Transverse colon (tissue), 4 donors: ENCODE results near the gene BAIAP3. TPM values are rescaled to one million over a fixed set of nuclear protein-coding genes. Genes with fewer than 3 reads are reported as not detected.

Source experiments
- DNase-seq: peaks from one replicate; pipeline ENCODE4 v3.0.0-alpha.2; 2019
- H3K27ac ChIP-seq, 4 donors: fragments of 200-600 bp; sonication (generic); 2 replicates each; pipeline ENCODE4 v1.5.1; 2016 to 2018; ENCODE audit warnings: inconsistent platforms in 4 of 4
- H3K27me3 ChIP-seq: fragments of 200-600 bp; sonication (generic); 2 replicates; pipeline ENCODE4 v1.5.1; 2017; ENCODE audit warnings: inconsistent platforms
- H3K36me3 ChIP-seq, 4 donors: fragments of 200-600 bp; sonication (generic); 2 replicates each; pipeline ENCODE4 v1.5.1; 2017 to 2019; ENCODE audit warnings: inconsistent platforms in 4 of 4
- H3K4me1 ChIP-seq, 4 donors: fragments of 200-600 bp; sonication (generic); 2 replicates each; pipeline ENCODE4 v1.5.1; 2017 to 2020; ENCODE audit warnings: inconsistent platforms in 4 of 4
- H3K4me3 ChIP-seq, 4 donors: fragments of 200-600 bp; sonication (generic); 1 replicate in 1 of 4; 2 replicates in 3 of 4; pipeline versions ENCODE4 v1.5.1 to v1.6.1; 2017 to 2019; ENCODE audit warnings: inconsistent platforms in 4 of 4
- H3K9me3 ChIP-seq, 2 donors: fragments of 200-600 bp; sonication (generic); 2 replicates each; pipeline ENCODE4 v1.5.1; 2017 to 2019; ENCODE audit warnings: inconsistent platforms in 2 of 2
- EP300 ChIP-seq: sonication (generic); formaldehyde crosslinking; IDR thresholded peaks from one replicate; pipeline ENCODE4 v1.6.1; 2017; ENCODE audit warnings: antibody characterized with exemption, low read depth
- POLR2A ChIP-seq: fragments of 450-650 bp; IDR thresholded peaks from one replicate; pipeline ENCODE4 v1.6.1; 2016; ENCODE audit warnings: antibody characterized with exemption, mild to moderate bottlenecking, moderate library complexity
- POLR2AphosphoS5 ChIP-seq, 3 donors: sonication (generic); formaldehyde crosslinking; IDR thresholded peaks; one replicate each; pipeline ENCODE4 v1.6.1; 2016; ENCODE audit warnings: antibody characterized with exemption in 3 of 3
- WGBS, 2 donors: methylation state at CpG; one replicate each; pipeline ENCODE4 v1.1.5; 2018; ENCODE audit warnings: low coverage in 1 of 2; 5-methylcytosine and 5-hydroxymethylcytosine counted together
- in situ Hi-C, 4 donors: fragments of 200-750 bp; cut with MboI; loops; one replicate each; pipeline versions ENCODE4 v1.15.0 to v1.15.1; 2017; ENCODE audit warnings: low sequenced_read_pairs in 3 of 4, low pct_ligation_motif_present in 1 of 4, low pct_unique_long_range_greater_than_20kb in 1 of 4
- intact Hi-C: fragments of 100-400 bp; cut with DNase I; formaldehyde crosslinking; loops from one replicate; pipeline ENCODE4 v1.15.1; 2023; ENCODE audit warnings: low total_unique reads
- total RNA-seq, 4 donors: library from RNA; depleted of rRNA; stranded (reverse); fragments of >200 nt; gene quantifications; one replicate each; pipeline ENCODE4 v1.1.0, GENCODE V29; 2016
- TF ChIP-seq, protein P1 (sequence below), 5 experiments: fragments of 200-600 bp in 3 of 5; fragments of 450-650 bp in 2 of 5; sonication (generic) in 3 of 5; IDR thresholded peaks; 1 replicate in 2 of 5; 2 replicates in 3 of 5; pipeline ENCODE4 v1.5.1; 2016 to 2017; ENCODE audit warnings: antibody characterized with exemption in 5 of 5, inconsistent platforms in 3 of 5, mild to moderate bottlenecking in 2 of 5, moderate library complexity in 1 of 5

Gene BAIAP3
- total RNA-seq, 4 donors from 2014 or later: 7.3 to 190 (median 11.4) TPM

DNA sequence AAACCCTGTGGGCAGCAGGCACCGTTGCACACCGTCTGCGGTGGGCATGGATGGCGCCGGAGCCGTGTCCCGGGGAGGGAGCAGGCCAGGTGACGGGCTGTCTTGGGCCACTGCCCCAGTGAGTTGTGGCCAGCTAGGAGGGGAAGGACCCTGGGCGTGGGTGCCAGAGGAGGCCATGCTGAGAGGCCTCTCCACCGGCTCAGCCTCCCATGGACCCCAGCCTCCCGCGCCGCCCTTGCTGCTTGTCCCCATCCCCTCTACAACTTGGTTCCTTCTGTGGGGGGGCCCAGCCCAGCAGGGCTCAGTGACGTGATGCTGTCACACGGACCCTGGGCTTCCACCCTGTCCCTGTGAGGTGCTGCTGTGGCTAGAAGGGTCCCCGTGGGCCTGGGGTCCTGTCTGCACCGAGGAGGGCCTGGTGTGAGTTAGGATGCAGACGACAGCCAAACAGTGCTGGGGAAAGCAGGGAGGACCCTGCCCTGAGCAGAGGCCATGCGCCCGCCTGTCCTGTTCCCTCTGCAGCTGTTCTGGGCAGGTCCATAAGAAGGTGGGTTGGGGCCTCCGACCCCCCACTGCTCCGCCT, 12.7 kb upstream of the BAIAP3 start:
- H3K4me1 ChIP-seq: no peaks in the 10 kb centered on the region
- DNase-seq: no peak
- TF ChIP-seq POLR2AphosphoS5 (IDR thresholded peaks at IDR 0.05) (no peak), EP300 (no peak), POLR2A (no peak)
- TF ChIP-seq, protein P1, sequence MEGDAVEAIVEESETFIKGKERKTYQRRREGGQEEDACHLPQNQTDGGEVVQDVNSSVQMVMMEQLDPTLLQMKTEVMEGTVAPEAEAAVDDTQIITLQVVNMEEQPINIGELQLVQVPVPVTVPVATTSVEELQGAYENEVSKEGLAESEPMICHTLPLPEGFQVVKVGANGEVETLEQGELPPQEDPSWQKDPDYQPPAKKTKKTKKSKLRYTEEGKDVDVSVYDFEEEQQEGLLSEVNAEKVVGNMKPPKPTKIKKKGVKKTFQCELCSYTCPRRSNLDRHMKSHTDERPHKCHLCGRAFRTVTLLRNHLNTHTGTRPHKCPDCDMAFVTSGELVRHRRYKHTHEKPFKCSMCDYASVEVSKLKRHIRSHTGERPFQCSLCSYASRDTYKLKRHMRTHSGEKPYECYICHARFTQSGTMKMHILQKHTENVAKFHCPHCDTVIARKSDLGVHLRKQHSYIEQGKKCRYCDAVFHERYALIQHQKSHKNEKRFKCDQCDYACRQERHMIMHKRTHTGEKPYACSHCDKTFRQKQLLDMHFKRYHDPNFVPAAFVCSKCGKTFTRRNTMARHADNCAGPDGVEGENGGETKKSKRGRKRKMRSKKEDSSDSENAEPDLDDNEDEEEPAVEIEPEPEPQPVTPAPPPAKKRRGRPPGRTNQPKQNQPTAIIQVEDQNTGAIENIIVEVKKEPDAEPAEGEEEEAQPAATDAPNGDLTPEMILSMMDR (IDR thresholded peaks at IDR 0.05): no peak
- no peaks in the 10 kb centered on the region for H3K9me3 ChIP-seq
- 88% methylated on average over 21 of the region's 22 CpGs; no CpG with 5 or more reads in 1 of the 2 donors for whole genome bisulfite sequencing, 2 donors
- intact Hi-C loops (no loop called here), in situ Hi-C loops (no loop called here)
- H3K27ac ChIP-seq: no peak overlapping the region
- H3K36me3 ChIP-seq: peaks cover 0 to 72% (median 31%) of the 10 kb centered on the region in 4 donors
- no peaks in the 10 kb centered on the region for H3K27me3 ChIP-seq
- no peak overlapping the region for H3K4me3 ChIP-seq

GRCh38 chr16:1322407-1322806, 11.0 kb upstream of the BAIAP3 start:
- DNase-seq: no peak
- peaks cover 0 to 56% (median 24%) of the 10 kb centered on the region in 4 donors for H3K36me3 ChIP-seq
- no peaks in the 10 kb centered on the region for H3K9me3 ChIP-seq
- in situ Hi-C loops (no loop called here), intact Hi-C loops (no loop called here)
- H3K27ac ChIP-seq: no peak overlapping the region
- H3K4me1 ChIP-seq: no peaks in the 10 kb centered on the region
- no peak for TF ChIP-seq EP300
- TF ChIP-seq, protein P1 (IDR thresholded peaks at IDR 0.05): no peak
- TF ChIP-seq POLR2AphosphoS5 (IDR thresholded peaks at IDR 0.05): no peak
- no peak for TF ChIP-seq POLR2A
- 67 to 89% methylated on average over 1 to 8 of the region's 8 CpGs for WGBS, 2 donors
- H3K4me3 ChIP-seq: no peak overlapping the region
- H3K27me3 ChIP-seq: no peaks in the 10 kb centered on the region

DNA sequence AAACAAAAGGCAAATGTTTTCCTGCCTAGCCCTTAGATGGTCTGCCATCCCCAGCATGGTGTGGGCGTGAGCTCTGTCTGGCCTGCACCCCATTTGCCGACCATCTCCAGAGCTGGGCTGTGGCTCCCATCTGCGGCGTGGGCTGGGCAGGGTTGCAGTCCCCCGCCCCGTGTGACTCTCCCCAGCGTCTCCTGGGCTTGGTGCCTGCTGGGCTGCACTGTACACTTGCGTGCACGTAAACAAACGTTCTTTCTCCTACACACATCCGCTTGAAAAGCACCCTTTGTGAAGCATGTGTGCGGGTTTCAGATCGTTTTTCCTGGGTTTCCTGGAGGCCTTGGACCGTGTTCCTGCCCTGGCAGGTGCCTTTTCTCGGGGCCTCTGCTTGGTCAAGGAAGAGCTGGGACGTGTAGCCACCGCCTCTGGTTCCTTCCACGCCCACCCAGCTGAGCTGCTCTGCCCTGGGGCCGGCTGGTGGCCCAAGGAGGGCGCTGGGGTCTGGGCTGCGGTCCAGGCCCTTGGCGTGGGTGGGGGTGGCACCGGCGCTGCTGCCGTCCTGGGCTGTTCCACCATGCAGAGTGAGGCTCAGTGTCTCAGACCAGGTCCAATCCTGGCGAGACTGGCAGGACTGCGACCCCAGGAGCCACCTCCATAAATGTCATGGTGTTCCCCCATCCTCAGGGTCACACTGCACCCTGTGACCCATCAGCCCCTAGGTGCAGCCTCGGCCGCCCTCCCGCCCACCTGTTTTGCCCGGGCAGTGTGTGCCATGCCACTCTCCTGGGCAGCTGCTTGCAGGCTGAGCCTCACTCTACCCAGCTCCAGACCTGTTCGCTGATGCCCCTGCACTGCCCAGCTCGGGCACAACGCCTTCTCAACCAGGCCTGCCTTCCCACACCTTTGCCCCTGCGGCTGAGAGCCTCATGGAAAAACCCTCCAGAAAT, 9.9 kb upstream of the BAIAP3 start:
- H3K4me3 ChIP-seq: no peak overlapping the region
- no peak for DNase-seq
- peaks cover 0 to 44% (median 18%) of the 10 kb centered on the region in 4 donors for H3K36me3 ChIP-seq
- intact Hi-C loops: no loop called here
- H3K27me3 ChIP-seq: no peaks in the 10 kb centered on the region
- no peak for TF ChIP-seq POLR2AphosphoS5 (IDR thresholded peaks at IDR 0.05)
- no peaks in the 10 kb centered on the region for H3K4me1 ChIP-seq
- H3K9me3 ChIP-seq: no peaks in the 10 kb centered on the region
- WGBS, 2 donors: 85% methylated on average over 35 of the region's 35 CpGs; no CpG with 5 or more reads in 1 of the 2 donors
- in situ Hi-C loops: no loop called here
- no peak overlapping the region for H3K27ac ChIP-seq

DNA sequence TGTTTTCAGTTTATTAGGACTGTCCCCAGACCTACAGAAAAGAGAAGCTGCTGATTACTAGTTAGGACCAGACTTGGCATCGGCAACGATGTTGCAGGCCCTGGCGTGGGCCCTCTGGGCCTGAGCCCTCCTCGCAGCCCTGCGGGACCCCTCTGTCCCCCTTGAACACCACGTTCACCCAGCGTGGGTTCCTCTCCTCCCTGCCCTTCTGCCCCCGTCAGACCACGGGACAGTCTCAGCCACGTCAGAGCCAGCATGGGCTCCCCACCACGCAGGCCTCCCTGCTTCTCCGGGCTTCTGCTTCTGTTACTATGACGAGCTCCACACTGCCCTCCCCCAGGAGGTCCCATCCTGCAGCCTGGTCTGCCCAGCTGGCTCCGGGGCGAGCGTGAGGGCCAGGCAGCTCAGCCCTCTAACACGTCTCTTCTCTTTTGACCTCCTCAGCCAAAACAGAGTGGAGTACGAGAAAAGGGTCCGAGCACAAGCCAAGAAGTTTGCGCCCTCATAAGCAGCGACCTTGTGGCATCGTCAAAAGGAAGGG, 9.1 kb upstream of the BAIAP3 start:
- Histone ChIP-seq H3K27ac (no peak overlapping the region), H3K27me3 (no peaks in the 10 kb centered on the region), H3K4me1 (no peaks in the 10 kb centered on the region), H3K9me3 (no peaks in the 10 kb centered on the region), H3K36me3 (peaks cover 0 to 36% (median 16%) of the 10 kb centered on the region in 4 donors), H3K4me3 (no peak overlapping the region)
- intact Hi-C loops (no loop called here), in situ Hi-C loops (no loop called here)
- TF ChIP-seq, protein P1 (IDR thresholded peaks at IDR 0.05): no peak
- TF ChIP-seq EP300 (no peak), POLR2A (no peak), POLR2AphosphoS5 (IDR thresholded peaks at IDR 0.05) (no peak)
- no peak for DNase-seq
- 81 to 87% methylated on average over 9 to 22 of the region's 22 CpGs for WGBS, 2 donors
